Suprapubic skin (tissue), 4 donors: ENCODE data around the gene CDH13. TPM values are rescaled to one million over a fixed set of nuclear protein-coding genes. Genes with fewer than 3 reads are reported as not detected.
A peak's percentile ranks its signal among the peaks of the same experiment; 100 is the strongest.

Source experiments
- DNase-seq, 2 donors: peaks; one replicate each; pipeline ENCODE4 v3.0.0-alpha.2; 2019; ENCODE audit warnings: low spot score in 2 of 2
- H3K27ac ChIP-seq: fragments of 200-600 bp; sonication (generic); one replicate; pipeline ENCODE4 v1.5.1; 2019
- H3K27me3 ChIP-seq: fragments of 200-600 bp; sonication (generic); one replicate; pipeline ENCODE4 v1.5.1; 2019
- H3K36me3 ChIP-seq: fragments of 200-600 bp; sonication (generic); one replicate; pipeline ENCODE4 v1.5.1; 2019
- H3K4me1 ChIP-seq: fragments of 200-600 bp; sonication (generic); one replicate; pipeline ENCODE4 v1.5.1; 2019
- H3K4me3 ChIP-seq: fragments of 200-600 bp; sonication (generic); one replicate; pipeline ENCODE4 v1.5.1; 2019; ENCODE audit warnings: mild to moderate bottlenecking
- H3K9me3 ChIP-seq: fragments of 200-600 bp; sonication (generic); one replicate; pipeline ENCODE4 v1.5.1; 2019
- CTCF ChIP-seq, 2 donors: fragments of 200-600 bp in 1 of 2; fragments of 450-650 bp in 1 of 2; sonication (generic) in 1 of 2; IDR thresholded peaks; one replicate each; pipeline ENCODE4 v1.5.1; 2016 to 2019; ENCODE audit warnings: antibody characterized with exemption in 2 of 2, mild to moderate bottlenecking in 1 of 2, moderate library complexity in 1 of 2
- EP300 ChIP-seq: sonication (generic); formaldehyde crosslinking; IDR thresholded peaks from one replicate; pipeline ENCODE4 v1.6.1; 2017; ENCODE audit warnings: antibody characterized with exemption
- POLR2A ChIP-seq, 2 donors: fragments of 450-650 bp; IDR thresholded peaks; one replicate each; pipeline ENCODE4 v1.6.1; 2017; ENCODE audit warnings: antibody characterized with exemption in 2 of 2, mild to moderate bottlenecking in 2 of 2, moderate library complexity in 2 of 2
- POLR2AphosphoS5 ChIP-seq, 3 donors: sonication (generic); formaldehyde crosslinking; IDR thresholded peaks; one replicate each; pipeline ENCODE4 v1.6.1; 2017; ENCODE audit warnings: antibody characterized with exemption in 3 of 3
- WGBS: methylation state at CpG from one replicate; pipeline ENCODE4 v1.1.5; 2018; 5-methylcytosine and 5-hydroxymethylcytosine counted together
- total RNA-seq, 4 donors: library from RNA; depleted of rRNA; stranded (reverse); fragments of >200 nt; gene quantifications; one replicate each; pipeline ENCODE4 v1.1.0, GENCODE V29; 2016

The CDH13 gene
- total RNA-seq, 4 donors from 2014 or later, result 90.4 to 176 (median 139) TPM

GRCh38 chr16:83826146-83826913 lies 1199.6 kb downstream of the CDH13 start:
- 45% methylated on average over 17 of the region's 21 CpGs for WGBS
- H3K27ac ChIP-seq, result no peak overlapping the region
- TF ChIP-seq EP300, result no peak
- TF ChIP-seq POLR2A (IDR thresholded peaks at IDR 0.05), result no peak
- TF ChIP-seq CTCF (IDR thresholded peaks at IDR 0.05), result peak; percentile 85 to 93
- peak in 2 of 3 donors; percentile 31 to 37 for TF ChIP-seq POLR2AphosphoS5 (IDR thresholded peaks at IDR 0.05)
- peaks cover 7% of the 10 kb centered on the region for H3K4me1 ChIP-seq
- H3K9me3 ChIP-seq, result no peaks in the 10 kb centered on the region
- peaks cover 9% of the 10 kb centered on the region for H3K27me3 ChIP-seq
- H3K36me3 ChIP-seq, result no peaks in the 10 kb centered on the region
- peak; percentile 93 for DNase-seq
- H3K4me3 ChIP-seq, result no peak overlapping the region

- H3K27me3 ChIP-seq, result peaks cover 9% of the 10 kb centered on the region
- no peaks in the 10 kb centered on the region for H3K36me3 ChIP-seq
- no peak overlapping the region for H3K4me3 ChIP-seq
- H3K9me3 ChIP-seq, result no peaks in the 10 kb centered on the region
- H3K27ac ChIP-seq, result no peak overlapping the region
- WGBS, result 89% methylated on average over 32 of the region's 33 CpGs
- TF ChIP-seq POLR2AphosphoS5 (IDR thresholded peaks at IDR 0.05) (no peak), POLR2A (IDR thresholded peaks at IDR 0.05) (no peak)
- DNase-seq, result no peak
- peaks cover 7% of the 10 kb centered on the region for H3K4me1 ChIP-seq
Measured at GRCh38 chr16:83830091-83830768, 1203.5 kb downstream of the CDH13 start.

- TF ChIP-seq POLR2AphosphoS5 (IDR thresholded peaks at IDR 0.05) (no peak), EP300 (no peak), POLR2A (IDR thresholded peaks at IDR 0.05) (no peak), CTCF (IDR thresholded peaks at IDR 0.05) (no peak)
- DNase-seq, result no peak
- no peaks in the 10 kb centered on the region for H3K36me3 ChIP-seq
- no peak overlapping the region for H3K4me3 ChIP-seq
- H3K4me1 ChIP-seq, result peaks cover 6% of the 10 kb centered on the region
- H3K9me3 ChIP-seq, result no peaks in the 10 kb centered on the region
- H3K27ac ChIP-seq, result no peak overlapping the region
- peaks cover 7% of the 10 kb centered on the region for H3K27me3 ChIP-seq
- WGBS, result 81% methylated on average over 13 of the region's 13 CpGs
Measured at GRCh38 chr16:83830769-83831455, 1204.1 kb downstream of the CDH13 start.

GRCh38 chr16:83831456-83831987 lies 1204.8 kb downstream of the CDH13 start:
- H3K4me3 ChIP-seq, result no peak overlapping the region
- no peaks in the 10 kb centered on the region for H3K9me3 ChIP-seq
- H3K27me3 ChIP-seq, result peaks cover 7% of the 10 kb centered on the region
- H3K4me1 ChIP-seq, result peaks cover 1% of the 10 kb centered on the region
- H3K27ac ChIP-seq, result no peak overlapping the region
- no peak for DNase-seq
- 71% methylated on average over 5 of the region's 5 CpGs for WGBS
- no peaks in the 10 kb centered on the region for H3K36me3 ChIP-seq
- TF ChIP-seq CTCF (IDR thresholded peaks at IDR 0.05) (no peak), EP300 (no peak), POLR2A (IDR thresholded peaks at IDR 0.05) (no peak), POLR2AphosphoS5 (IDR thresholded peaks at IDR 0.05) (no peak)

GRCh38 chr16:83833921-83834320 lies 1207.2 kb downstream of the CDH13 start:
- WGBS, result 95% methylated on average over 2 of the region's 2 CpGs
- H3K4me3 ChIP-seq, result no peak overlapping the region
- peaks cover 15% of the 10 kb centered on the region for H3K27me3 ChIP-seq
- no peaks in the 10 kb centered on the region for H3K36me3 ChIP-seq
- no peaks in the 10 kb centered on the region for H3K4me1 ChIP-seq
- no peaks in the 10 kb centered on the region for H3K9me3 ChIP-seq
- DNase-seq, result no peak
- H3K27ac ChIP-seq, result no peak overlapping the region
- no peak for TF ChIP-seq CTCF (IDR thresholded peaks at IDR 0.05)
- no peak for TF ChIP-seq POLR2AphosphoS5 (IDR thresholded peaks at IDR 0.05)
- no peak for TF ChIP-seq POLR2A (IDR thresholded peaks at IDR 0.05)
- no peak for TF ChIP-seq EP300
